CD4-positive, alpha-beta T cell treated with Interleukin-1 beta for 1 hour (primary cell): Measurements from ENCODE around the gene RAB17.
A peak's percentile ranks its signal among the peaks of the same experiment; 100 is the strongest.

ENCODE experiments used
- DNase-seq, 2 donors: peaks; one replicate each; pipeline ENCODE4 v3.0.0-alpha.2; 2020 to 2022

RAB17 gene

GRCh38 chr2:237590272-237591140 is at the start of gene RAB17:
TSS of gene RAB17 (minus strand) at chr2:237590734. CDS start at chr2:237586154, 4,580 bp downstream.
- no peak for DNase-seq

- DNase-seq, result no peak
Observed at GRCh38 chr2:237639836-237640220, 49.3 kb upstream of the RAB17 start.

GRCh38 chr2:237639052-237639835 is 48.7 kb upstream of the RAB17 start:
- DNase-seq, result no peak

- DNase-seq, result no peak
Observed at GRCh38 chr2:237638176-237638575, 47.6 kb upstream of the RAB17 start.

- no peak for DNase-seq
Observed at GRCh38 chr2:237637429-237638135, 47.0 kb upstream of the RAB17 start.

- peak in 1 of 2 donors; percentile 8 for DNase-seq
Observed at GRCh38 chr2:237636578-237636977, 46.0 kb upstream of the RAB17 start.

- DNase-seq, result no peak
Observed at GRCh38 chr2:237633061-237633561, 42.6 kb upstream of the RAB17 start.

- DNase-seq, result no peak
Observed at GRCh38 chr2:237631801-237632585, 41.5 kb upstream of the RAB17 start.

GRCh38 chr2:237631007-237631785 is 40.7 kb upstream of the RAB17 start:
- no peak for DNase-seq

- DNase-seq, result no peak
Observed at GRCh38 chr2:237630216-237631000, 39.9 kb upstream of the RAB17 start.

GRCh38 chr2:237629739-237630138 is 39.2 kb upstream of the RAB17 start:
- no peak for DNase-seq

GRCh38 chr2:237629188-237629534 is 38.6 kb upstream of the RAB17 start:
- DNase-seq, result no peak

GRCh38 chr2:237628247-237629187 is 38.0 kb upstream of the RAB17 start:
- DNase-seq, result no peak

GRCh38 chr2:237627441-237628246 is 37.1 kb upstream of the RAB17 start, which contains the start of gene LRRFIP1:
TSS of gene LRRFIP1 (plus strand) at chr2:237627587. CDS start at chr2:237627645, 58 bp downstream.
- DNase-seq, result peak in 1 of 2 donors; percentile 27

GRCh38 chr2:237626813-237627440 is 36.4 kb upstream of the RAB17 start:
- no peak for DNase-seq

GRCh38 chr2:237625777-237626176 is 35.2 kb upstream of the RAB17 start:
- no peak for DNase-seq

- peak in 1 of 2 donors; percentile 48 for DNase-seq
Observed at GRCh38 chr2:237625216-237625705, 34.7 kb upstream of the RAB17 start.

GRCh38 chr2:237624565-237624964 is 34.0 kb upstream of the RAB17 start:
- no peak for DNase-seq
